Uterus (tissue), 2 donors: ENCODE results near the gene BTBD17.

Experiments
- POLR2A ChIP-seq, 2 donors: fragments of 450-650 bp; IDR thresholded peaks; one replicate each; pipeline ENCODE4 v1.6.1; 2016; ENCODE audit warnings: antibody characterized with exemption in 2 of 2, mild to moderate bottlenecking in 1 of 2, moderate library complexity in 1 of 2
- TF ChIP-seq, protein P1 (sequence below), 4 experiments: fragments of 200-600 bp in 2 of 4; fragments of 450-650 bp in 2 of 4; sonication (generic) in 2 of 4; IDR thresholded peaks; one replicate each; pipeline ENCODE4 v1.5.1; 2016 to 2019; ENCODE audit warnings: antibody characterized with exemption in 4 of 4, mild to moderate bottlenecking in 2 of 4, moderate library complexity in 1 of 4

- TF ChIP-seq, protein P1, sequence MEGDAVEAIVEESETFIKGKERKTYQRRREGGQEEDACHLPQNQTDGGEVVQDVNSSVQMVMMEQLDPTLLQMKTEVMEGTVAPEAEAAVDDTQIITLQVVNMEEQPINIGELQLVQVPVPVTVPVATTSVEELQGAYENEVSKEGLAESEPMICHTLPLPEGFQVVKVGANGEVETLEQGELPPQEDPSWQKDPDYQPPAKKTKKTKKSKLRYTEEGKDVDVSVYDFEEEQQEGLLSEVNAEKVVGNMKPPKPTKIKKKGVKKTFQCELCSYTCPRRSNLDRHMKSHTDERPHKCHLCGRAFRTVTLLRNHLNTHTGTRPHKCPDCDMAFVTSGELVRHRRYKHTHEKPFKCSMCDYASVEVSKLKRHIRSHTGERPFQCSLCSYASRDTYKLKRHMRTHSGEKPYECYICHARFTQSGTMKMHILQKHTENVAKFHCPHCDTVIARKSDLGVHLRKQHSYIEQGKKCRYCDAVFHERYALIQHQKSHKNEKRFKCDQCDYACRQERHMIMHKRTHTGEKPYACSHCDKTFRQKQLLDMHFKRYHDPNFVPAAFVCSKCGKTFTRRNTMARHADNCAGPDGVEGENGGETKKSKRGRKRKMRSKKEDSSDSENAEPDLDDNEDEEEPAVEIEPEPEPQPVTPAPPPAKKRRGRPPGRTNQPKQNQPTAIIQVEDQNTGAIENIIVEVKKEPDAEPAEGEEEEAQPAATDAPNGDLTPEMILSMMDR (IDR thresholded peaks at IDR 0.05): no peak
- TF ChIP-seq POLR2A (IDR thresholded peaks at IDR 0.05): no peak
Measured at GRCh38 chr17:74326506-74326905, 35.2 kb downstream of the BTBD17 start.
